Glomerular endothelial cell (primary cell): ENCODE data around the gene POLR1C. TPM values are rescaled to one million over a fixed set of nuclear protein-coding genes. Genes with fewer than 3 reads are reported as not detected.
"Not testable (repeated sequence)": the region's sequence is repeated elsewhere in the genome, so short reads cannot be mapped to it uniquely, and the experiment has no call there.

ENCODE experiments used
- DNase-seq: peaks from one replicate; pipeline ENCODE4 v3.0.0-alpha.2; 2011; ENCODE audit warnings: low read depth, low spot score; ENCODE audit errors: extremely low read depth
- total RNA-seq: library from RNA; depleted of rRNA; stranded (reverse); fragments of >200 nt; gene quantifications from 2 replicates; pipeline ENCODE4 v1.2.3, GENCODE V29; 2015

The POLR1C gene
- total RNA-seq, 1 donor from 2014 or later = 26.3 TPM

DNA sequence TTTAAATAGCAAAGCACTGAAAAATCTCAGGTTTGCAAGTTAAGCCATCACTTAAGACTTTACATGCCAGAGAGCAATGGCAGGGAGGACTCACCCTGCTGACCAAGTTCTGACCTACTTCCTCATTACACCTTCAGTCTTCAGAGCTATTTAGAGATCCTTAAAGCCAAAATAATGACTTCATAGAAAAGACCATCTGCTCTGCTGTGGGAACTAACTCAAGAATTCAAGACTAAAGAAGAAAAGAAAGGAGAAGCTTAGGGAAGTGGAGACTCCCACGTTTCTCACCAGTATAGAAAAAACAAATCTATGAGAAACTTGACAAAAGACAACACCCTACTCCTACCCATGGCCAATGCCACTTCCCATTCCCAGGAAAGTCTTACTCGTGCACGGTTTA, 30.3 kb downstream of the POLR1C start:
- no peak for DNase-seq

DNA sequence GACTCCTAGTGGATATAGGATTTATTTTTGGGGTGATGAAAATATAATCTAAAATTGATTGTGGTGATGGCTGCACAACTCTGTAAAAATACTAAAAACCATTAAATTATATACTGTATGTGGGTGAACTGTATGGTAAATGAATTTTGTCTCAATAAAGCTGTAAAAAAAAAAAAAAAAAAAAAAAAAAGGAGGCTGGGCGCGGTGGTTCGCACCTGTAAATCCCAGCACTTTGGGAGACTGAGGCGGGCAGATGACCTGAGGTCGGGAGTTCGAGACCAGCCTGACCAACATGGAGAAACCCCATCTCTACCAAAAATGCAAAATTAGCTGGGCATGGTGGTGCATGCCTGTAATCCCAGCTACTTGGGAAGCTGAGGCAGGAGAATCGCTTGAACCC, 40.7 kb downstream of the POLR1C start:
- not testable (repeated sequence) for DNase-seq

DNA sequence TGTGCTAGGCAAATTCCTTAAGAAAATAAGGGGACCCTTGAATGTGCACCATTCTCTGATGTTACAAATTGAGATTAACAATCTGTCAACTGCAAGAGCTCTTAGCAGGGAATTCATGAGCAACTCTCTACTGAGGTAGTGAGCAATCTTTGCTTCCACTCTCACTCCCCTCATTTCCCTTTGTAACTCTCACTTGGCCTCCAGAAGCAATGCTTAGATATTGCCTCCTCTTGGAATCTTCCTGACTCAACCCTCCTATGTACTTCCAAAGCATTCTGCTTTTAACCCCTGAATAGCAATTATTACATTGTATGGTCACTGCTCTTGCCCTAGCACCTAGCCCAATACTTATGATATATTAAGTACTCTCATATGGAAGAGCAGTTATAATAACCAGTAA, 42.4 kb downstream of the POLR1C start:
- no peak for DNase-seq

DNA sequence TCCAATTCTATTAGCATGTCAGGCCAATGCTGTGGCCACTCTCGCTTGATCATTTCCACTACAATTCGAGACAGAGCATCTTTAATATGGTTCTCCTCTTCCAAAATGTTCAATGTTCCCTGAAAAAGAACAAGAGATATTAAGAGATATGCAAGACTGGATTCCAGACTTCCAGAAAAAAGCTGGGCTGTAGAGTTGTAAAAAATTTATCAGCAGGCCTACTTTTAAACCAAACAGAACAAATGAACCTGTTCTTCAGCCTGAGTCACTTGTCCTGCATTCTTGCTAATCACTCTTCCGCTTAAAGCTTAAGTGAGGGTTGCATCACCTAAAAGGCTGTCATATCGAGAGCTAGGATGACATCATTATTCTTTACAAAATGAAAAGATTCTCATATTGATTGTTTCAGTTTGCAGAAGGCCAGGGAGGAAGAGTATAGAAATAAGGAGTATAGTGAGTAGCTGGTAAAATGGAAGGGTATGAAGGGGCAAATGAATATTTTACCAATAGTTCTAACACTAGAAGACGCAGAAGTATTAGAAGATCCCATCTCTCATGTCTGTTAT, 54.1 kb downstream of the POLR1C start:
- no peak for DNase-seq

Other genes starting within 250 kb of the POLR1C start
- not detected in 2 replicates for gene SLC22A7, start 218.8 kb upstream of the POLR1C start, total RNA-seq
- not detected in 2 replicates for gene CRIP3, start 208.3 kb upstream of the POLR1C start, total RNA-seq
- 10.2 and 16.0 TPM in 2 replicates for gene ZNF318, start 147.4 kb upstream of the POLR1C start, total RNA-seq
- 19.8 and 32.6 TPM in 2 replicates for gene ABCC10, start 89.5 kb upstream of the POLR1C start, total RNA-seq
- 0.88 and 0.92 TPM in 2 replicates for gene DLK2, start 61.5 kb upstream of the POLR1C start, total RNA-seq
- 26.0 and 26.5 TPM in 2 replicates for gene TJAP1, start 39.5 kb upstream of the POLR1C start, total RNA-seq
- gene LRRC73, start 6.7 kb upstream of the POLR1C start, total RNA-seq = 0.12 TPM in 1 of 2 replicates, not detected in the other
- gene YIPF3, start 163 bp upstream of the POLR1C start, total RNA-seq = 171 and 190 TPM in 2 replicates
- gene XPO5, start 58.9 kb downstream of the POLR1C start, total RNA-seq = 27.1 and 27.7 TPM in 2 replicates
- gene POLH, start 59.1 kb downstream of the POLR1C start, total RNA-seq = 26.4 and 27.6 TPM in 2 replicates
- gene GTPBP2, start 112.2 kb downstream of the POLR1C start, total RNA-seq = 44.9 and 68.1 TPM in 2 replicates
- gene MAD2L1BP, start 118.8 kb downstream of the POLR1C start, total RNA-seq = 33.5 and 48.7 TPM in 2 replicates
- 0.41 TPM in 1 of 2 replicates, not detected in the other for gene RSPH9, start 127.9 kb downstream of the POLR1C start, total RNA-seq
- 41.2 and 46.4 TPM in 2 replicates for gene MRPS18A, start 170.7 kb downstream of the POLR1C start, total RNA-seq